ENCODE measurements around the gene PKN3.

DNA sequence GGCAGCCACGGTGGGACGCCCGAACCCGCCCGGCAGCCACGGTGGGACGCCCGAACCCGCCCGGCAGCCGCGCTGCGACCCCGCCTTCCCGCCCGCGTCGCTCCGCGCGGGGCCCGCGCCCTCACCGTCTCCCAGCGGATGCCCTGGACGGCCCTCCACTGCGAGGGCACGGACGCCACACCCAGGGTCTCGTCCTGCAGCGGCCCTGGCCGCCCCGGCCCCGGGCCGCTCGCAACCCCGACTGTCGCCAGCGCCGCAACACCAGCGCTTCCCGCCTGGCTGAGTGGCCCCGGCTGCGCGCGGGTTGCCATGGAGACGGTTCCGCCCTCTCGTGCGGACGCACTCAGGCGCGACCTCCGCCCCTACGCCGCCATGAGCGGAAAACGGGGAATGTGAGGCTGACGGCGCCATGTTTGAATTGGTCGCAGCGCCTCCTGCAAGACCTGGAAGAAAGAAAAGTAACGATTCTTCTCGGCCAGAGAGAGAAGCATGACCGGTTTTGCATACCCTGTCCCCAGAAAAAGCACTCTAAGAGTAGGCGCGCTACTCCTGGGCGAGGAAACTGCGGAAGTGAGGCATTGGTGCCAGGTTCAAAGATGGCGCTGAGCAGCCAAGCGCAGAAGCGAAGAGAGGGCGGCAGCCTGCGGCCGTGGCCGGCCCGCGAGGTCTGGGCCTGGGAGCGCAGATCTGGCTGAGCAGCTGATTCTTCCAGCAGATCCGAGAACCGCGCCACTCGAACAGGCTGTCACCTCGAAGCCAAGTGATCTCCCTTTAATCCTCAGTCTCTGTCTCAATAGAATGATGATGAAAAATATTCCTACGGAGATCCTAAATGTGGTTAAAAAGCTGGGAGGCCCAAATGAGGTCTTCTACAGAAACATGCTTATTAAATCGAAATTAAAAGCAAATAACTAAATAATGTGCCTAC, 45.6 kb upstream of the PKN3 start, which contains the start of gene DYNC2I2:
- peak; percentile 78 for TF ChIP-seq POLR2A (IDR thresholded peaks at IDR 0.05; ENCODE audit: low read depth, low read length)
- no peak for TF ChIP-seq POLR2AphosphoS5 (IDR thresholded peaks at IDR 0.05; ENCODE audit: low read depth, low read length)

All from GM12891 (cell line).